Psoas muscle (tissue), 8 donors: ENCODE measurements around the gene TGM6. TPM values are rescaled to one million over a fixed set of nuclear protein-coding genes. Genes with fewer than 3 reads are reported as not detected.

Experiments
- ATAC-seq, 4 donors: fragments of 200-7000 bp; cut with Tn5 transposase; one replicate each; pipeline ENCODE4 v1.9.1; 2020; ENCODE audit warnings: moderate library complexity in 3 of 4, mild to moderate bottlenecking in 2 of 4
- DNase-seq, 2 donors: peaks; one replicate each; pipeline ENCODE4 v3.0.0-alpha.2; 2020
- H3K27ac ChIP-seq: fragments of 200-600 bp; one replicate; pipeline ENCODE4 v1.8.0; 2022
- H3K27me3 ChIP-seq, 3 donors: fragments of 200-600 bp in 1 of 3; one replicate each; pipeline versions ENCODE4 v1.6.1 to v1.8.0; 2013 to 2022; ENCODE audit warnings: low read length in 2 of 3, mild to moderate bottlenecking in 2 of 3, moderate library complexity in 1 of 3; ENCODE audit not compliant: insufficient read depth in 3 of 3
- H3K36me3 ChIP-seq, 2 donors: fragments of 200-600 bp in 1 of 2; one replicate each; pipeline versions ENCODE4 v1.6.1 to v1.8.0; 2013 to 2022; ENCODE audit warnings: low read depth in 1 of 2, mild to moderate bottlenecking in 1 of 2, moderate library complexity in 1 of 2; ENCODE audit not compliant: insufficient read depth in 1 of 2
- H3K4me1 ChIP-seq: fragments of 200-600 bp; one replicate; pipeline ENCODE4 v1.8.0; 2022
- H3K4me3 ChIP-seq: fragments of 200-600 bp; one replicate; pipeline ENCODE4 v1.8.0; 2022; ENCODE audit warnings: mild to moderate bottlenecking
- H3K9me3 ChIP-seq: fragments of 200-600 bp; one replicate; pipeline ENCODE4 v1.8.0; 2022
- WGBS, 3 donors: extraction: QIAGEN DNeasy Blood & Tissue Kit; methylation state at CpG; one replicate each; pipeline versions ENCODE4 v1.1.6 to v1.1.7; 2013; 5-methylcytosine and 5-hydroxymethylcytosine counted together
- intact Hi-C, 2 donors: fragments of 100-400 bp; cut with DNase I; formaldehyde crosslinking; loops; one replicate each; pipeline versions ENCODE4 v1.11.0 to v1.14.2; 2022
- polyA plus RNA-seq, 3 donors: library from polyadenylated mRNA; stranded (reverse); fragments of 200-250 nt; gene quantifications; one replicate each; pipeline ENCODE4 v1.2.3, GENCODE V29; 2013
- total RNA-seq, 4 donors: library from RNA; stranded (reverse); fragmentation: NEBNext Ultra II Directional in 2 of 4; extraction: Animal tissue kit (Norgen Biotek cat#: 25700) in 2 of 4; gene quantifications; one replicate each; pipeline versions ENCODE4 v1.2.1 to v1.2.4, GENCODE V29; 2021 to 2023
- TF ChIP-seq, protein P1 (sequence below): fragments of 200-600 bp; IDR thresholded peaks from one replicate; pipeline ENCODE4 v1.8.0; 2022; ENCODE audit warnings: antibody characterized with exemption
- donor health status: healthy with polysubstance abuse.
- donor health status: DM: no; HTN: no; CAD: no; lungs with moderate emphysema.
- donor health status: Bipolar disorder and iron deficiency.
- donor health status: healthy.
- donor health status: DM: yes; HTN: yes; CAD: no.
- donor health status: DM: no; HTN: no; CAD: no.
- donor health status: DM: no; HTN: no; CAD: no.
- donor health status: DM: yes; HTN: yes; CAD: no.

The TGM6 gene
- total and polyA plus RNA-seq, 7 donors = not detected

GRCh38 chr20:2358006-2358405 lies 22.7 kb upstream of the TGM6 start:
- no peak overlapping the region for H3K27ac ChIP-seq
- peaks cover 7% of the 10 kb centered on the region for H3K9me3 ChIP-seq
- no peak for DNase-seq
- H3K4me3 ChIP-seq = no peak overlapping the region
- intact Hi-C loops = no loop called here
- ATAC-seq = no peak
- no peaks in the 10 kb centered on the region for H3K27me3 ChIP-seq
- WGBS, 3 donors = 71 to 83% (median 72%) methylated on average over 3 of the region's 3 CpGs
- no peaks in the 10 kb centered on the region for H3K36me3 ChIP-seq
- TF ChIP-seq, protein P1, sequence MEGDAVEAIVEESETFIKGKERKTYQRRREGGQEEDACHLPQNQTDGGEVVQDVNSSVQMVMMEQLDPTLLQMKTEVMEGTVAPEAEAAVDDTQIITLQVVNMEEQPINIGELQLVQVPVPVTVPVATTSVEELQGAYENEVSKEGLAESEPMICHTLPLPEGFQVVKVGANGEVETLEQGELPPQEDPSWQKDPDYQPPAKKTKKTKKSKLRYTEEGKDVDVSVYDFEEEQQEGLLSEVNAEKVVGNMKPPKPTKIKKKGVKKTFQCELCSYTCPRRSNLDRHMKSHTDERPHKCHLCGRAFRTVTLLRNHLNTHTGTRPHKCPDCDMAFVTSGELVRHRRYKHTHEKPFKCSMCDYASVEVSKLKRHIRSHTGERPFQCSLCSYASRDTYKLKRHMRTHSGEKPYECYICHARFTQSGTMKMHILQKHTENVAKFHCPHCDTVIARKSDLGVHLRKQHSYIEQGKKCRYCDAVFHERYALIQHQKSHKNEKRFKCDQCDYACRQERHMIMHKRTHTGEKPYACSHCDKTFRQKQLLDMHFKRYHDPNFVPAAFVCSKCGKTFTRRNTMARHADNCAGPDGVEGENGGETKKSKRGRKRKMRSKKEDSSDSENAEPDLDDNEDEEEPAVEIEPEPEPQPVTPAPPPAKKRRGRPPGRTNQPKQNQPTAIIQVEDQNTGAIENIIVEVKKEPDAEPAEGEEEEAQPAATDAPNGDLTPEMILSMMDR = no peak
- H3K4me1 ChIP-seq = no peaks in the 10 kb centered on the region

GRCh38 chr20:2361035-2361593 lies 19.6 kb upstream of the TGM6 start:
- intact Hi-C loops = no loop called here
- H3K27ac ChIP-seq = no peak overlapping the region
- H3K27me3 ChIP-seq = peaks cover 0 to 3% (median 0%) of the 10 kb centered on the region in 3 donors
- peaks cover 7% of the 10 kb centered on the region for H3K9me3 ChIP-seq
- H3K4me3 ChIP-seq = no peak overlapping the region
- H3K36me3 ChIP-seq = no peaks in the 10 kb centered on the region
- DNase-seq = no peak
- TF ChIP-seq, protein P1 = no peak
- no peak for ATAC-seq
- H3K4me1 ChIP-seq = no peaks in the 10 kb centered on the region

GRCh38 chr20:2363187-2363586 lies 17.5 kb upstream of the TGM6 start:
- Histone ChIP-seq H3K36me3 (no peaks in the 10 kb centered on the region), H3K4me1 (no peaks in the 10 kb centered on the region), H3K4me3 (no peak overlapping the region), H3K27ac (no peak overlapping the region), H3K9me3 (peaks cover 7% of the 10 kb centered on the region), H3K27me3 (peaks cover 0 to 3% (median 0%) of the 10 kb centered on the region in 3 donors)
- DNase-seq = no peak
- TF ChIP-seq, protein P1 = no peak
- WGBS, 3 donors = 82 to 86% (median 85%) methylated on average over 2 of the region's 2 CpGs
- no peak for ATAC-seq
- intact Hi-C loops = no loop called here

DNA sequence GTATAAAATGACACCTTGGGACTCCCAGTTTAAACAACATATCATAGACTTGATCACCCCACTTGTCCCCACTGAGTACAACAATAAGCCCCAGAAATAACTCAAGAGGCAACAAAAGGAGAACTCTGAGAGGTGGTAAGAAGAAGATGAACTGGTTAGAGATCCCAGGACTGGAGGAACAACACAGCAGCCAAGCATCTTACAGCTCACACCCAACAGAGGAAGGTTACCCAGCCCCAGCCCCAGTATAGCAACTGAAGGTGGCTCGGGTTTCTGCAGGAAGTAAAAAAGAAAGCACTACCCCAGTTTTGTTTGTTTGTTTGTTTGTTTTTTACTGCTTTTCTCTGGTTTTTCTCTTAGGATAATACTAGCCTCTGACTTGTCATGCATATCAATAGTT lies 17.1 kb upstream of the TGM6 start:
- TF ChIP-seq, protein P1 = no peak
- Histone ChIP-seq H3K27me3 (peaks cover 0 to 3% (median 0%) of the 10 kb centered on the region in 3 donors), H3K27ac (no peak overlapping the region), H3K9me3 (peaks cover 7% of the 10 kb centered on the region), H3K4me1 (no peaks in the 10 kb centered on the region), H3K36me3 (no peaks in the 10 kb centered on the region), H3K4me3 (no peak overlapping the region)
- ATAC-seq (no peak), DNase-seq (no peak)
- 21 to 41% (median 26%) methylated on average over 1 of the region's 1 CpG for WGBS, 3 donors
- intact Hi-C loops = no loop called here

DNA sequence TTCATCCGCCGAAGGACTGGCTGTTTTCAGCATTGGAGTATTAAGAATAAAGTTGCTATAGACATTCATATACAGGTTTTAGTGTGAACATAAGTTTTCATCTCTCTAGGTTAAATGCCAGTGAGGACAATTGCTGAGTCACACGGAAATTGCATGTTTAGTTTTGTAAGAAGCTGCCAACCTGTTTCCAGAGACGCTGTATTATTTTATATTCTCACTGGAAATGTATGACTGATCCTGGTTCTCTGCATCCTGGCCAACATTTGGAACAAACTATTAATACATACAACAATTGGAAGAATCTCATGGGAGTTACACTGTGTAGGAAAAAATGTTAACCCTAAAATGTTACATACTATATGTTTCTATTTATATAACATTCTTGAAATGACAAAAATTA lies 16.7 kb upstream of the TGM6 start:
- Histone ChIP-seq H3K36me3 (no peaks in the 10 kb centered on the region), H3K27ac (no peak overlapping the region), H3K4me1 (no peaks in the 10 kb centered on the region), H3K27me3 (peaks cover 0 to 3% (median 0%) of the 10 kb centered on the region in 3 donors), H3K4me3 (no peak overlapping the region), H3K9me3 (peaks cover 7% of the 10 kb centered on the region)
- intact Hi-C loops = no loop called here
- ATAC-seq (no peak), DNase-seq (no peak)
- TF ChIP-seq, protein P1 = no peak
- WGBS, 3 donors = 47 to 57% (median 57%) methylated on average over 4 of the region's 4 CpGs
